KG1 (cell line): ENCODE results near the gene LHX8.

Source experiments
- DNase-seq: peaks from one replicate; lab custom pipeline; 2025; lab: John Stamatoyannopoulos, UW

The LHX8 gene

GRCh38 chr1:75203415-75204277 lies 69.5 kb downstream of the LHX8 start:
- DNase-seq: peak; percentile 6

- DNase-seq: no peak
Measured at GRCh38 chr1:75208862-75209261, 74.7 kb downstream of the LHX8 start.
